SH-SY5Y (cell line): Measurements from ENCODE around the gene CTBP2.

Experiments used
- GATA2 ChIP-seq: IDR thresholded peaks from 2 replicates; pipeline ENCODE4 v1.6.1; 2011; ENCODE audit warnings: mild to moderate bottlenecking, low read depth, low read length
- GATA3 ChIP-seq: IDR thresholded peaks from 2 replicates; pipeline ENCODE4 v1.6.1; 2011; ENCODE audit warnings: low read depth, mild to moderate bottlenecking, low read length, moderate library complexity

DNA sequence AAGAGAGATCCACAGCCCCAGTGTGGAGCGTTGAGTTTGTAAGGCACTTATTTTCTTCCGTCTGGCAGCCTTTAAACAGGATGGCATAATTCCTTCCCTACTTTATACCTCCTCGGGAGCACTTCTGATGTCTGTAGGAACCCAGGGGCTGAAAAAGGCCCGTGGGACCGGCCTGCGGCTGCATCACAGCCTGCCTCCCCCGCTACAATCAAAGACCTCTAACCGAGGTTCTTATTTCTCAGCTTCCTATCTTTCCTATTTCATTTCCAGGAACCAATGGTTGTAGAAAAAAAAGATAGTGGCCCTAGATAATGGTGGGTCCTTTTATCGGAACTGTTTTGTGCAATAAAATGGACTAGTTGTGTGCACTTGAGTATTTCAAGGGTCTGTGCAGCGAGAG lies 4.1 kb upstream of the CTBP2 start:
- TF ChIP-seq GATA2 (no peak), GATA3 (no peak)
